MCF 10A (cell line): Measurements from ENCODE around the gene MARF1. TPM values are rescaled to one million over a fixed set of nuclear protein-coding genes. Genes with fewer than 3 reads are reported as not detected.
"Not testable (repeated sequence)": the region's sequence is repeated elsewhere in the genome, so short reads cannot be mapped to it uniquely, and the experiment has no call there.

Experiments
- BruUV-seq: library from RNA; stranded (reverse); fragments of 400-500 nt; replicated peaks from 2 replicates; lab custom pipeline; 2021; lab: Mats Ljungman, UMichigan
- CTCF ChIA-PET: fragments of 300-600 bp; sonication (Branson Sonifier 250); formaldehyde crosslinking; extraction: SDS; loops from one replicate; lab custom pipeline; 2021; ENCODE audit warnings: antibody characterized with exemption, inconsistent platforms; lab: Yijun Ruan, JAX
- POLR2A ChIA-PET: fragments of 300-600, 350-650 bp; sonication (Branson Sonifier 250); formaldehyde crosslinking; extraction: SDS; loops from one replicate; lab custom pipeline; 2020; ENCODE audit warnings: antibody characterized with exemption, inconsistent platforms; lab: Yijun Ruan, JAX
- DNase-seq: peaks from one replicate; pipeline ENCODE4 v3.0.0-alpha.2; 2018; ENCODE audit not compliant: unreplicated experiment
- H3K27ac Mint-ChIP-seq: one replicate; pipeline ENCODE4 v1.8.0; 2022; ENCODE audit warnings: mild to moderate bottlenecking, low read depth, mixed read lengths; ENCODE audit not compliant: unreplicated experiment
- H3K27me3 Mint-ChIP-seq: one replicate; pipeline ENCODE4 v1.8.0; 2022; ENCODE audit warnings: mixed read lengths; ENCODE audit not compliant: insufficient read depth, unreplicated experiment
- H3K36me3 Mint-ChIP-seq: one replicate; pipeline ENCODE4 v1.8.0; 2022; ENCODE audit warnings: mild to moderate bottlenecking, moderate library complexity, mixed read lengths; ENCODE audit not compliant: insufficient read depth, unreplicated experiment
- H3K4me1 Mint-ChIP-seq: one replicate; pipeline ENCODE4 v1.8.0; 2022; ENCODE audit warnings: mixed read lengths; ENCODE audit not compliant: insufficient read depth, unreplicated experiment
- H3K4me3 Mint-ChIP-seq: one replicate; pipeline ENCODE4 v1.8.0; 2022; ENCODE audit warnings: mild to moderate bottlenecking, moderate library complexity, mixed read lengths; ENCODE audit not compliant: unreplicated experiment
- H3K9me3 Mint-ChIP-seq: one replicate; pipeline ENCODE4 v1.8.0; 2022; ENCODE audit warnings: mixed read lengths; ENCODE audit not compliant: unreplicated experiment
- intact Hi-C: fragments of 100-400 bp; cut with micrococcal nuclease; formaldehyde crosslinking; loops from 2 replicates; pipeline ENCODE4 v1.14.1; 2022
- total RNA-seq: library from RNA; stranded (reverse); gene quantifications from 2 replicates; pipeline ENCODE4 v1.2.3, GENCODE V29; 2022
- TF ChIP-seq, protein P1 (sequence below): fragments of 200-600 bp; IDR thresholded peaks from one replicate; pipeline ENCODE4 v1.8.0; 2022; ENCODE audit warnings: antibody characterized with exemption, mild to moderate bottlenecking; ENCODE audit not compliant: unreplicated experiment

MARF1 gene
- total RNA-seq, 1 experiment from 2014 or later = 48.1 TPM

DNA sequence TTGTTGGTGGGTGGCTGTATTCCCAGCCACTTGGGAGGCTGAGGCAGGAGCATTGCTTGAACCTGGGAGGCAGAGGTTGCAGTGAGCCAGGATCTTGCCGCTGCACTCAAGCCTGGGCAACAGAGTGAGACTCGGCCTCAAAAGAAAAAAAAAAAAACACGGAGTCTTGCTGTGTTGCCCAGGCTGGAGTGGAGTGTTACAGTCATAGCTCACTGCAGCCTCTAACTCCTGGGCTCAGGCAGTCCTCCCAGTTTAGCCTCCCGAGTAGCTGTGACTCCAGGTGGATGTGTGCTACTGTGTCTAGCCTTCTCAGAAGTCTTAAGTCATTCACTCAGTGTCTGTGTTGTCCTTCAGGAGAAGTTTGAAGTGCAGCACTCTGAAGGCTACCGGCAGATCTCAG lies 34.5 kb upstream of the MARF1 start:
- no peaks in the 10 kb centered on the region for H3K27me3 Mint-ChIP-seq
- intact Hi-C loops = no loop called here
- peaks cover 71% of the 10 kb centered on the region for H3K36me3 Mint-ChIP-seq
- ChIA-PET CTCF (interaction anchor here (0.7 kb wide), 1 partner anchor 25 kb away, joined by 3 read pairs; no protein-coding TSS in a partner anchor), POLR2A (no interaction called here)
- DNase-seq = no peak
- H3K9me3 Mint-ChIP-seq = no peaks in the 10 kb centered on the region
- peak overlapping the region; percentile 17 for H3K27ac Mint-ChIP-seq
- peaks cover 19% of the 10 kb centered on the region for H3K4me1 Mint-ChIP-seq
- TF ChIP-seq, protein P1, sequence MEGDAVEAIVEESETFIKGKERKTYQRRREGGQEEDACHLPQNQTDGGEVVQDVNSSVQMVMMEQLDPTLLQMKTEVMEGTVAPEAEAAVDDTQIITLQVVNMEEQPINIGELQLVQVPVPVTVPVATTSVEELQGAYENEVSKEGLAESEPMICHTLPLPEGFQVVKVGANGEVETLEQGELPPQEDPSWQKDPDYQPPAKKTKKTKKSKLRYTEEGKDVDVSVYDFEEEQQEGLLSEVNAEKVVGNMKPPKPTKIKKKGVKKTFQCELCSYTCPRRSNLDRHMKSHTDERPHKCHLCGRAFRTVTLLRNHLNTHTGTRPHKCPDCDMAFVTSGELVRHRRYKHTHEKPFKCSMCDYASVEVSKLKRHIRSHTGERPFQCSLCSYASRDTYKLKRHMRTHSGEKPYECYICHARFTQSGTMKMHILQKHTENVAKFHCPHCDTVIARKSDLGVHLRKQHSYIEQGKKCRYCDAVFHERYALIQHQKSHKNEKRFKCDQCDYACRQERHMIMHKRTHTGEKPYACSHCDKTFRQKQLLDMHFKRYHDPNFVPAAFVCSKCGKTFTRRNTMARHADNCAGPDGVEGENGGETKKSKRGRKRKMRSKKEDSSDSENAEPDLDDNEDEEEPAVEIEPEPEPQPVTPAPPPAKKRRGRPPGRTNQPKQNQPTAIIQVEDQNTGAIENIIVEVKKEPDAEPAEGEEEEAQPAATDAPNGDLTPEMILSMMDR = no peak
- no TSS peak for BruUV-seq
- H3K4me3 Mint-ChIP-seq = no peak overlapping the region

DNA sequence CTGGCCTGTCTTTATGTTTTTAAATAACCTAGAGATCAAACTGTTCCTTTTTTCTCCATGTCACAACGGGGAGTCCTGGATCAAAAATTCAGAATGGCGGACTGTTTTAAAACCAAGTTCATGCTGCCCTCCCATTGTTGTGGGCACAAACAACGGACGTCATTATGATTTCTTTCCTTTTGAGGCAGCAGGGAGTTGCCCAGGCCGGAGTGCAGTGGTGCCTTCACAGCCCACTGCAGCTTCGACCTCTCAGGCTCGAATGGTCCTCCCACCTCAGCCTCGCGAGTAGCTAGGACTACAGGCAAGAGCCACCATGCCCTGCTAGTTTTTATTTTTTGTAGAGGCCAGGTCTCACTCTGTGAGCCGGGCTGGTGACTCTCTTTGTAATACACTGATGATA lies 33.6 kb upstream of the MARF1 start:
- ChIA-PET POLR2A (interaction anchor here (0.7 kb wide), 1 partner anchor 32 kb away, joined by 4 read pairs; no protein-coding TSS in a partner anchor), CTCF (no interaction called here)
- TF ChIP-seq, protein P1 = no peak
- no TSS peak for BruUV-seq
- peaks cover 20% of the 10 kb centered on the region for H3K4me1 Mint-ChIP-seq
- no peak overlapping the region for H3K4me3 Mint-ChIP-seq
- no peaks in the 10 kb centered on the region for H3K9me3 Mint-ChIP-seq
- H3K27me3 Mint-ChIP-seq = no peaks in the 10 kb centered on the region
- DNase-seq = no peak
- H3K27ac Mint-ChIP-seq = no peak overlapping the region
- peaks cover 65% of the 10 kb centered on the region for H3K36me3 Mint-ChIP-seq
- intact Hi-C loops = no loop called here

GRCh38 chr16:15674571-15674970 lies 31.6 kb upstream of the MARF1 start:
- BruUV-seq = no TSS peak

GRCh38 chr16:15672514-15673167 lies 29.7 kb upstream of the MARF1 start:
- no peaks in the 10 kb centered on the region for H3K27me3 Mint-ChIP-seq
- TF ChIP-seq, protein P1 = no peak
- ChIA-PET CTCF (interaction anchor here (0.6 to 3.9 kb wide), 8 partner anchors 9 to 1169 kb away, joined by 3 to 18 read pairs (median 4); partner anchors contain the start of gene MARF1), POLR2A (interaction anchor here (0.6 to 7.2 kb wide), 8 partner anchors 10 to 268 kb away, joined by 3 to 173 read pairs (median 6); partner anchors contain the start of genes MARF1 and NDE1)
- peaks cover 61% of the 10 kb centered on the region for H3K36me3 Mint-ChIP-seq
- TSS peak; percentile 98 for BruUV-seq
- peak overlapping the region; percentile 63 for H3K4me3 Mint-ChIP-seq
- peak; percentile 99 for DNase-seq
- peak overlapping the region; percentile 99 for H3K27ac Mint-ChIP-seq
- intact Hi-C loops = loop anchor here (1.0 kb wide), 1 partner anchor 28 kb away; no protein-coding TSS in a partner anchor
- H3K4me1 Mint-ChIP-seq = peaks cover 30% of the 10 kb centered on the region
- no peaks in the 10 kb centered on the region for H3K9me3 Mint-ChIP-seq

More at GRCh38 chr16:15674571-15674970, 31.6 kb upstream of the MARF1 start:
- no peak overlapping the region for H3K4me3 Mint-ChIP-seq
- H3K9me3 Mint-ChIP-seq = no peaks in the 10 kb centered on the region
- H3K27me3 Mint-ChIP-seq = no peaks in the 10 kb centered on the region
- intact Hi-C loops = no loop called here
- H3K36me3 Mint-ChIP-seq = peaks cover 65% of the 10 kb centered on the region
- peaks cover 30% of the 10 kb centered on the region for H3K4me1 Mint-ChIP-seq
- CTCF ChIA-PET = no interaction called here
- H3K27ac Mint-ChIP-seq = peak overlapping the region; percentile 99
- POLR2A ChIA-PET = interaction anchor here (0.7 to 7.2 kb wide), 3 partner anchors 22 to 504 kb away, joined by 4 to 173 read pairs (median 106); partner anchors contain the start of genes MARF1 and NDE1
- no peak for DNase-seq
- TF ChIP-seq, protein P1 = no peak

- H3K27me3 Mint-ChIP-seq, BruUV-seq, DNase-seq, H3K9me3 Mint-ChIP-seq: not testable (repeated sequence)
- ChIA-PET POLR2A (interaction anchor here (0.9 to 7.2 kb wide), 6 partner anchors 10 to 38 kb away, joined by 3 to 173 read pairs (median 12); partner anchors contain the start of genes MARF1 and NDE1), CTCF (interaction anchor here (0.7 to 3.9 kb wide), 5 partner anchors 10 to 1169 kb away, joined by 3 to 18 read pairs (median 16); partner anchors contain the start of gene MARF1)
- intact Hi-C loops = loop anchor here (1.0 kb wide), 1 partner anchor 28 kb away; no protein-coding TSS in a partner anchor
- Mint-ChIP-seq H3K4me1 (peaks cover 30% of the 10 kb centered on the region), H3K36me3 (peaks cover 63% of the 10 kb centered on the region), H3K27ac (peak overlapping the region; percentile 99), H3K4me3 (peak overlapping the region; percentile 63)
These were observed 29.2 kb upstream of the MARF1 start for GRCh38 chr16:15672127-15672513.
